ENCODE data around the gene TEF. TPM values are rescaled to one million over a fixed set of nuclear protein-coding genes. Genes with fewer than 3 reads are reported as not detected.

Gene TEF
- total and polyA plus RNA-seq, 2 experiments from 2014 or later, result 2.3 to 7.2 TPM

GRCh38 chr22:41368543-41369423 lies 13.0 kb upstream of the TEF start:
- Mint-ChIP-seq H3K27me3 (ENCODE audit: insufficient read depth, low read depth, poor library complexity) (no peaks in the 10 kb centered on the region), H3K4me3 (no peak overlapping the region), H3K36me3 (ENCODE audit: low read depth) (no peaks in the 10 kb centered on the region), H3K9me3 (no peaks in the 10 kb centered on the region; the same call in 2 of the 3 replicates), H3K27ac (no peak overlapping the region), H3K4me1 (peaks cover 34% of the 10 kb centered on the region)
- Histone ChIP-seq H3F3A (replicated peaks; ENCODE audit: low read depth) (no peaks in the 10 kb centered on the region), H2AFZ (no peak overlapping the region), H3K79me2 (replicated peaks; ENCODE audit: insufficient read depth) (no peaks in the 10 kb centered on the region), H3K27ac (ENCODE audit: low read depth) (no peak overlapping the region), H3K27me3 (ENCODE audit: insufficient read depth) (no peaks in the 10 kb centered on the region), H3K4me2 (no peak overlapping the region), H3K36me3 (ENCODE audit: insufficient read depth) (no peaks in the 10 kb centered on the region), H4K20me1 (replicated peaks; ENCODE audit: insufficient read depth) (no peaks in the 10 kb centered on the region), H3K4me1 (ENCODE audit: insufficient read depth) (peaks cover 18% of the 10 kb centered on the region; the same call in 1 of the 2 replicates), H3K9me2 (ENCODE audit: insufficient read depth) (no peaks in the 10 kb centered on the region), H3K4me3 (no peak overlapping the region)
- TF ChIP-seq JUNB (IDR thresholded peaks at IDR 0.05; ENCODE audit: unreplicated experiment), result no peak
- TF ChIP-seq CREB1 (CRISPR knock-in tag; IDR thresholded peaks at IDR 0.05; ENCODE audit: low read depth), result no peak
- no peak for TF ChIP-seq ZNF331 (CRISPR knock-in tag; IDR thresholded peaks at IDR 0.05; ENCODE audit: low read depth)
- TF ChIP-seq ETS1 (IDR thresholded peaks at IDR 0.05), result no peak
- TF ChIP-seq NANOG (IDR thresholded peaks at IDR 0.05; ENCODE audit: borderline replicate concordance), result no peak
- no peak for TF ChIP-seq EZH2phosphoT487 (IDR thresholded peaks at IDR 0.05; ENCODE audit: unreplicated experiment)
- TF ChIP-seq ZNF114 (CRISPR knock-in tag; IDR thresholded peaks at IDR 0.05), result no peak
- TF ChIP-seq EZH2 (IDR thresholded peaks at IDR 0.05; ENCODE audit: low read depth, unreplicated experiment), result no peak
- no peak for TF ChIP-seq POLR2AphosphoS5 (IDR thresholded peaks at IDR 0.05; ENCODE audit: low read depth)
- no peak for TF ChIP-seq REST (IDR thresholded peaks at IDR 0.05; ENCODE audit: unreplicated experiment)
- TF ChIP-seq STAT1 (IDR thresholded peaks at IDR 0.05; ENCODE audit: unreplicated experiment), result no peak
- no peak for TF ChIP-seq CTCF (conservative IDR thresholded peaks at IDR 0.05; ENCODE audit: low read depth in 2 of 2)
- TF ChIP-seq ZNF462 (CRISPR knock-in tag; IDR thresholded peaks at IDR 0.05), result no peak
- no peak for ATAC-seq
- no peak for DNase-seq (ENCODE audit: low spot score)
